Heart left ventricle (tissue), 13 donors: ENCODE measurements around the gene MAPKAP1.

ENCODE experiments used
- POLR2A ChIP-seq, 2 donors: fragments of 450-650 bp; IDR thresholded peaks; one replicate each; pipeline ENCODE4 v1.6.1; 2017; ENCODE audit warnings: antibody characterized with exemption in 2 of 2, mild to moderate bottlenecking in 2 of 2, moderate library complexity in 2 of 2
- TF ChIP-seq, protein P1 (sequence below), 12 donors: fragments of 200-600 bp; sonication (generic) in 4 of 12; IDR thresholded peaks; one replicate each; pipeline versions ENCODE4 v1.5.0 to v1.8.0; 2018 to 2022; ENCODE audit warnings: antibody characterized with exemption in 12 of 12, mild to moderate bottlenecking in 5 of 12
- donor health status: ischemic (EF 13 %, LVEDD 7.1; RV severe dilation, severe dysfunction).
- donor health status: DM: no; HTN: yes; CAD: no.
- donor health status: DM: no; HTN: no; CAD: no.
- donor health status: ischemic (EF 25% LVEDD 6.9; RV normal size, moderate dysfunction).
- donor health status: ischemic (EF 25% LVEDD 5.7; RV mildly dilated, moderate dysfunction).
- donor health status: ischemic (EF 35%, LVEDD 5.7; RV mildly dilated, moderate dysfunction).
- donor health status: nonischemic (EF 11% LVEDD 7.7; RV severe dilation, severe dysfunction).
- donor health status: DM: yes; HTN: yes; CAD: no.
- donor health status: PGD.
- donor health status: ischemic (EF 29% LVEDD 5.4; RV normal size, mild dysfunction).
- donor health status: nonischemic (EF 23%, LVEDD 6.1; RV moderate dilation, normal function).

DNA sequence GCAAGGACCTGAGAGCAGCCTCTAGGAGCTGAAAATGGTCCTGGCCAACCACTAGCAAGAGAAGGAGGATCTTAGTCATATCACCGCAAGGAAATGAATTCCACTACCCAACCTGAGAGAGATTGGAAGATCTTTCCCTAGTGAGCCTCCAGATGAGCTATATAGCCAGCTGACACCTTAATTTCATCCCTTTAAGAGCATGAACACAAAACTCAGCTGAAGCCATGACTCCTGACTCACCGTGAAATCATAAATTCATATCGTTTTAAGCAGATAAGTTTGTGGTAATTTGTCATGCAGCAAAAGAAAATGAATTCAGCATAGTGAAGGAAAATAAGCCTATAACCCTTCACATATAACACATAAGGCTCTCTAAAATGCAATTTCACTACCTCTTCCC lies 23.5 kb downstream of the MAPKAP1 start:
- TF ChIP-seq POLR2A (IDR thresholded peaks at IDR 0.05) = no peak
- TF ChIP-seq, protein P1, sequence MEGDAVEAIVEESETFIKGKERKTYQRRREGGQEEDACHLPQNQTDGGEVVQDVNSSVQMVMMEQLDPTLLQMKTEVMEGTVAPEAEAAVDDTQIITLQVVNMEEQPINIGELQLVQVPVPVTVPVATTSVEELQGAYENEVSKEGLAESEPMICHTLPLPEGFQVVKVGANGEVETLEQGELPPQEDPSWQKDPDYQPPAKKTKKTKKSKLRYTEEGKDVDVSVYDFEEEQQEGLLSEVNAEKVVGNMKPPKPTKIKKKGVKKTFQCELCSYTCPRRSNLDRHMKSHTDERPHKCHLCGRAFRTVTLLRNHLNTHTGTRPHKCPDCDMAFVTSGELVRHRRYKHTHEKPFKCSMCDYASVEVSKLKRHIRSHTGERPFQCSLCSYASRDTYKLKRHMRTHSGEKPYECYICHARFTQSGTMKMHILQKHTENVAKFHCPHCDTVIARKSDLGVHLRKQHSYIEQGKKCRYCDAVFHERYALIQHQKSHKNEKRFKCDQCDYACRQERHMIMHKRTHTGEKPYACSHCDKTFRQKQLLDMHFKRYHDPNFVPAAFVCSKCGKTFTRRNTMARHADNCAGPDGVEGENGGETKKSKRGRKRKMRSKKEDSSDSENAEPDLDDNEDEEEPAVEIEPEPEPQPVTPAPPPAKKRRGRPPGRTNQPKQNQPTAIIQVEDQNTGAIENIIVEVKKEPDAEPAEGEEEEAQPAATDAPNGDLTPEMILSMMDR (IDR thresholded peaks at IDR 0.05) = no peak
